Activated effector memory CD4-positive, alpha-beta T cell treated with anti-CD3 and anti-CD28 coated beads, Interleukin-2, amount 50 U/mL, for 16 hours (primary cell): ENCODE results near the gene REEP6.
"Not testable (repeated sequence)": the region's sequence is repeated elsewhere in the genome, so short reads cannot be mapped to it uniquely, and the experiment has no call there.

Experiments used
- DNase-seq: peaks from one replicate; pipeline ENCODE4 v3.0.0-alpha.2; 2020

Gene REEP6

GRCh38 chr19:1491849-1492170, 829 bp downstream of the REEP6 start:
- no peak for DNase-seq

- DNase-seq: no peak
These were observed 1.6 kb downstream of the REEP6 start for GRCh38 chr19:1492474-1493006.

GRCh38 chr19:1494115-1494815, 3.3 kb downstream of the REEP6 start:
- no peak for DNase-seq

- no peak for DNase-seq
These were observed 4.2 kb downstream of the REEP6 start for GRCh38 chr19:1495051-1495798.

GRCh38 chr19:1495799-1496713, 5.1 kb downstream of the REEP6 start:
- DNase-seq: no peak

GRCh38 chr19:1496714-1497577, 6.0 kb downstream of the REEP6 start:
- DNase-seq: no peak

- no peak for DNase-seq
These were observed 6.7 kb downstream of the REEP6 start for GRCh38 chr19:1497578-1498235.

GRCh38 chr19:1499231-1499630, 8.2 kb downstream of the REEP6 start:
- DNase-seq: not testable (repeated sequence)

GRCh38 chr19:1501200-1501595, 10.2 kb downstream of the REEP6 start:
- no peak for DNase-seq

- DNase-seq: no peak
These were observed 11.6 kb downstream of the REEP6 start for GRCh38 chr19:1502433-1503088.

- peak; percentile 88 for DNase-seq
These were observed 12.3 kb downstream of the REEP6 start for GRCh38 chr19:1503089-1503924.

GRCh38 chr19:1503925-1504773, 13.2 kb downstream of the REEP6 start:
- DNase-seq: no peak

GRCh38 chr19:1505012-1505411, 14.0 kb downstream of the REEP6 start:
- DNase-seq: no peak

GRCh38 chr19:1505991-1506881, 15.3 kb downstream of the REEP6 start:
- no peak for DNase-seq

- DNase-seq: no peak
These were observed 16.2 kb downstream of the REEP6 start for GRCh38 chr19:1507192-1507660.

GRCh38 chr19:1507763-1508506, 17.0 kb downstream of the REEP6 start:
- peak; percentile 95 for DNase-seq

- no peak for DNase-seq
These were observed 17.5 kb downstream of the REEP6 start for GRCh38 chr19:1508507-1508856.
